Ramos (cell line): ENCODE data around the gene MYMX.
"Not testable (repeated sequence)": the region's sequence is repeated elsewhere in the genome, so short reads cannot be mapped to it uniquely, and the experiment has no call there.

Source experiments
- in situ Hi-C: fragments of 300-500 bp; cut with MboI; formaldehyde crosslinking; loops from one replicate; pipeline ENCODE4 v1.14.3; 2022; ENCODE audit warnings: low sequenced_read_pairs; ENCODE audit not compliant: unreplicated experiment

Gene MYMX

DNA sequence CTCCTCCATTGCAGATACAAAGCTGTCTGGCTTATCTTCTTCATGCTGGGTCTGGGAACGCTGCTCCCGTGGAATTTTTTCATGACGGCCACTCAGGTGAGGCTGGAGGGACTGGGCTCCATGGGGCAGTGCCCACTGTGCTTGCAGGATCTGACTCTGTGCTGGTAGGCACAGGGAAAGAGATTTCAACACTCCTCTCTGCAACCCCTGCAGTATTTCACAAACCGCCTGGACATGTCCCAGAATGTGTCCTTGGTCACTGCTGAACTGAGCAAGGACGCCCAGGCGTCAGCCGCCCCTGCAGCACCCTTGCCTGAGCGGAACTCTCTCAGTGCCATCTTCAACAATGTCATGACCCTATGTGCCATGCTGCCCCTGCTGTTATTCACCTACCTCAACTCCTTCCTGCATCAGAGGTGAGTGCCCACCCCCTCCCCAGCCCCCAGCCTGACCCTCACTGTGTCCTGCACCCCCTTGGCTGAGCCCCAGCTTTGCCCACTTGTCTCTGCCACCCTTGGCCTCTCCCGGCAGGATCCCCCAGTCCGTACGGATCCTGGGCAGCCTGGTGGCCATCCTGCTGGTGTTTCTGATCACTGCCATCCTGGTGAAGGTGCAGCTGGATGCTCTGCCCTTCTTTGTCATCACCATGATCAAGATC lies 12.8 kb downstream of the MYMX start:
- in situ Hi-C loops: no loop called here

DNA sequence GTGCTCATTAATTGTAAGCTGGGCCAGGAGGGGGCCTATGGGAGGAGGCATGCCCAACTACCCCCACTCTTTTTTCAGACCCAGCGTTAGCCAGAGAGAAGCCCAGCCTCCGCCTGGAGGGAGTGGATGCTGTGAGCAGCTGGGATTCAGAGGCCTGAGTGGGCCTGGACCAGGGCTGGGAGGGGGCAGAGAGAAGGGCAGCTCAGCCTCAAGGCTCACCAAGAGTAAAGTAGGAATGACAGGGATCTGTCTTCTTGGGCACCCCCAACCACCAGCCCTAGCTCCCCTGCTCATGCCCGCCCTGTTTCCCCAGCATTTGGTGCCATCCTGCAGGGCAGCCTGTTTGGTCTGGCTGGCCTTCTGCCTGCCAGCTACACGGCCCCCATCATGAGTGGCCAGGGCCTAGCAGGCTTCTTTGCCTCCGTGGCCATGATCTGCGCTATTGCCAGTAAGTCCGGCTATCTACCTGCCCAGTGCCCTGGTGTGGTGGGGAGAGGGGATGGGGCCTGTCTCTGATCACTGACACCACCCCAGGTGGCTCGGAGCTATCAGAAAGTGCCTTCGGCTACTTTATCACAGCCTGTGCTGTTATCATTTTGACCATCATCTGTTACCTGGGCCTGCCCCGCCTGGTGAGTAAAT lies 13.4 kb downstream of the MYMX start:
- in situ Hi-C loops: no loop called here

DNA sequence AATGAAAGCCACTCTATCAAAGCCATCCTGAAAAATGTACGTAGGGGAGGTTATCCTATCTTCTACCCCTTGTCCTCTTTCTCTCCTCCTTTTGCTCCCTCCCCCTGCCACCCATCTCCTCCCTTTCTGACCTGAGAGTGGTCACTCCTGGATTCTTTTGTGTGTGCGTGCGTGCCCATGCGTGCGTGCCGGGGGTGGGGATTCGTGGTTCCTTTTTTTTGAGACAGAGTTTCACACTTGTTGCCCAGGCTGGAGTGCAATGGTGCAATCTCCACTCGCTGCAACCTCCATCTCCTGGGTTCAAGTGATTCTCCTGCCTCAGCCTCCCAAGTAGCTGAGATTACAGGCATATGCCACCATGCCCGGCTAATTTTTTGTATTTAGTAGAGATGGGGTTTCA lies 14.7 kb downstream of the MYMX start:
- in situ Hi-C loops: not testable (repeated sequence)

DNA sequence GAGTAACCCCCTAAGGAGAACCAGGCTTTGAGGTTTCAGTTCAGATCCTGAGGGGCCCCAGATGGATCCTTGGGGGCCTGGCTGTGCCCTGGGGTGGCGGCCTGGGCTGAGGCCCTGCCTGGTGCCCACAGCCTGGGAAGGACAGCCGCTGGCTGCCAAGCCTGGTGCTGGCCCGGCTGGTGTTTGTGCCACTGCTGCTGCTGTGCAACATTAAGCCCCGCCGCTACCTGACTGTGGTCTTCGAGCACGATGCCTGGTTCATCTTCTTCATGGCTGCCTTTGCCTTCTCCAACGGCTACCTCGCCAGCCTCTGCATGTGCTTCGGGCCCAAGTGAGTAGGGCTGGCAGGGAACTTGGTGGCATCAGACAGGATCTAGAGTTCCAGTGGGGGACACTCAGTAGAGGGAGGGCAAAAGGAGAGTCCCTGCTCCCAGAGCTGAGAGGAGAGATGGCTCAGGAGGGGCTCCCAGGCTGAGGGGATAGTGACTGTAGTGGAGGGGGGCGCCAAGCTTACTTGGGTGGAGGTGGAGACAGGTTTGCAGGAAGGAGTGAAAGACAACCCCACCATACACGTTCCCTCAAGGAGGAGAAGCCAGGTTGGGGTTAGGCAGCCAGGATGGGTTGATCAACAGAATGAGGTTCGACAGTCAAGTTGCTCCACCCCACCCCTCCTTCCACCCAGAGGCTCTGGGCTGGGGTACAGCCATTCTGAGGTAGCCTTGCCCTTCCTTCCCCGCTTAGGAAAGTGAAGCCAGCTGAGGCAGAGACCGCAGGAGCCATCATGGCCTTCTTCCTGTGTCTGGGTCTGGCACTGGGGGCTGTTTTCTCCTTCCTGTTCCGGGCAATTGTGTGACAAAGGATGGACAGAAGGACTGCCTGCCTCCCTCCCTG lies 16.2 kb downstream of the MYMX start:
- in situ Hi-C loops: no loop called here

DNA sequence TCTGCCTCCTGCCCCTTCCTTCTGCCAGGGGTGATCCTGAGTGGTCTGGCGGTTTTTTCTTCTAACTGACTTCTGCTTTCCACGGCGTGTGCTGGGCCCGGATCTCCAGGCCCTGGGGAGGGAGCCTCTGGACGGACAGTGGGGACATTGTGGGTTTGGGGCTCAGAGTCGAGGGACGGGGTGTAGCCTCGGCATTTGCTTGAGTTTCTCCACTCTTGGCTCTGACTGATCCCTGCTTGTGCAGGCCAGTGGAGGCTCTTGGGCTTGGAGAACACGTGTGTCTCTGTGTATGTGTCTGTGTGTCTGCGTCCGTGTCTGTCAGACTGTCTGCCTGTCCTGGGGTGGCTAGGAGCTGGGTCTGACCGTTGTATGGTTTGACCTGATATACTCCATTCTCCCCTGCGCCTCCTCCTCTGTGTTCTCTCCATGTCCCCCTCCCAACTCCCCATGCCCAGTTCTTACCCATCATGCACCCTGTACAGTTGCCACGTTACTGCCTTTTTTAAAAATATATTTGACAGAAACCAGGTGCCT lies 16.9 kb downstream of the MYMX start:
- in situ Hi-C loops: no loop called here

DNA sequence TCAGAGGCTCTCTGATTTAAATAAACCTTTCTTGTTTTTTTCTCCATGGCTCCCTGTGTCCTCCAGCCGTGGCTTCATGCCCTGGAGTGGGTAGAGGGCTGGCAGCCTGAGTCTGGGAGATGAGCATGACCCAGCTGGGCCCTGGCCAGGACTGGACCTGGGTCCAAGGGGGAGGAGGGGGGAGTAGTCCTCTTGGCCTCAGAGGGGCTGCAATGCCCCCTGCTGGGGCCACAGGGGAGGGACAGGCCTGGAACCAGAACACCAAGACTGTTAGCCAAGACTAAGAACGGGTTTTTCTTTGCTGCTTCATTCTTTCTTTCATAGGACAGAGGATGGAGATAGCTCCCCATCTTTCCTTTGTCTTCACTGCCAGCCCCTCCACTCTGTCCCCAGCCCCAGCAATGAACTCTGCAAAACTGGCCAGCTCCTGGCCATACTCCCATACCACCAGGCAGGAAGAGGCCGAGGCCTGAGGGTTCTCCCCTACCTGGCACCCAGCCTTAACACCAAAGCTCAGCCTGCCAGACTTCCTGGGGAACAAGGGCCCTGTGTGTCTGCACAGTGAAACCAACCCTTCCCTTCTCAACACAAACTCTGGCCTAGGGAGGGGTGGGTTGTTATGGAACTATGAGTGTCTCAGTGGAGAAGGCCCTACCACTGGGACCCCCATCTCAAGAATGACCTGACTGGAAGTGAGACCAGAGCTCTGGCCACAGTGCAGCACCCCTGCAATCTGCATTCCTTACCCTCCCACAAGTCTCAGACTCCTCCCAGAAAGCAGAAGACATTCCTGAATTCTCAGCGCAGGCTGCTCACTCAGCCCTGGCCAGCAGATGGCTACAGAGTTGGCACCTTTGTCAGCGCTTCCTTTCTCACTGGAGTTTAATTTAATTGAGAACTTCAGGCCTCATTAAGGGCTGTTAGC lies 17.6 kb downstream of the MYMX start:
- in situ Hi-C loops: no loop called here

DNA sequence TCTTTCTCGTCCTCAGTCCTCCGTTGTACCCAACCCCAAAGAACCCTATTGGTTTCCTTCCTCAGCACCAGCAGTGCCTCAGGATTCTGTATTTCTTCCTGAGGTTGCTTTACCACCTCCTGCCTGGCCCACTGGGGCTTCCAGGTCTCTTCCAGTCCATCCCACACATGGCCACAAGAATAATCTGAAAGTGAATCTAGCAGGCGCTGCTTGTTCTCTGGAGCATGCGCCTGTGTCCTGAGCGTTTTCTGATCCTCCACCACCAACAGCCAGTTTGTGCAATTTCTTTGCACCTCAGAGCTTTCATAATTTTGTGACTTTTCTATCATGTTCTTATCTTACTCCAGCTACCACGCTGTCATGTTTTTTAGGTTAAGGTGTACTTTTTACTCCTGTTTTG lies 18.5 kb downstream of the MYMX start:
- in situ Hi-C loops: no loop called here

DNA sequence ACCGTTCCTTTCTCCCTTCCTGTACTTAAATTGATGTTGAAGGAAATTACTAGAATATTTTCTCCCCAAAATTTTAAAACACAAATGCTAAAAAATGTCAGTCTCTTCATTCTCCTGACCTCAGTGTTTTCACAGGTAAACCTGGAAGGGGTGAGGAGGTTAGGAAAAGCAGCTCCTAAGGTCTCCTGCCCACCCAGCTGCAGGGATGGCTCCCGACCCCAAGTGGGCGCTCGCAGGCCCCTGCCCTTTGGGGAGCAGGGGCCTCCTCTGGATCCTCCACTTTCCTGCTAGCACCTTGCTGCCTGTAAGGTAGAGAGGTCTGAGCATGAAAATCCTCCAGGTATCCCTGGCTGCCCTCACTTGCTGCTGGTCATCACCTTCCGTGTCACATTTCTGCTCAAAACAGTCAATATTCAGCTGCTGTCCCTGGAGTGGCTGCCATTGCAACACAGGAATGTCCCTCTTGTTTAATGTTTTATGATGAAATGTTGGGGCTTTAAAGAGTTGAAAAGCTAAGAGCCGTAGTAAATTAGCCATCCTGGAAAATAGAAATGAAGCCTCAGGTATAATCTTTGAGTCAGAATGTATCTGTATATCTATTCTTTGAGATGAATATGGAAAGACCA lies 19.3 kb downstream of the MYMX start:
- in situ Hi-C loops: no loop called here

DNA sequence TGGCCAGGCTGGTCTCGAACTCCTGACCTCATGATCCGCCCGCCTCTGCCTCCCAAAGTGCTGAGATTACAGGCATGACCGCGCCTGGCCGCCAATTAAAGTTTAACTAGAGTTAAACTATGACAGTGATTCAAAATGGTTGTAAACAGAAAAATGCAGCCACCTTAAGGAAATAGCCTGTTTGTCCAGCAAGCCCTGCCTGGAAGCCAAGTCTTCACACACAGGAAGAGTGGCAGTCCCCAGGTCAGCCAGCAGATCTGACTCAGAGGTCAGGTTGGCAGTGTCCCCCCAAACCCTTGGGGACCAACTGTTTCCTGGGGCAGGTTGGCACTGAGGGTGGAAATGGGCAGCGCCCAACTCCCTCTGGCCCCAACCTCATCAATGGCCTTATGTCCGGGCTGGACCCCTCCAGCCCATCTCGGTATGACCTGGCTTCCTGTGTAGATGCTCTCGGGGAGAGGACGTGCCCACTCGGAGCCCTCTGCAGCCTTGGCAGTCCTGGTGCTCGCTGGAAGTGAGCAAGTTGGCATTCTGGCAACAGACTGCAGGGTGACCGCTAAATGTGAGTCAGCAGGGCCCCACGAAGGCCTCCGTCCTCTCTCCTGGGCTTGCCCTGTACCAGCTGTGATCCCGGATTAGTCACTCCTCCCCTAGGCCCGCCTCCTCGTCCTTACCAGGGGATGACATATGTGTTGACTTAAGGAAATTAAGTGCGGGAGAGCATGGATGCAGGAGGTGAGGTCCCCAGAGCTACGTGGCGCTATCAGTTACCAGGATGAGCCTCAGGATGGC lies 20.5 kb downstream of the MYMX start:
- in situ Hi-C loops: no loop called here

DNA sequence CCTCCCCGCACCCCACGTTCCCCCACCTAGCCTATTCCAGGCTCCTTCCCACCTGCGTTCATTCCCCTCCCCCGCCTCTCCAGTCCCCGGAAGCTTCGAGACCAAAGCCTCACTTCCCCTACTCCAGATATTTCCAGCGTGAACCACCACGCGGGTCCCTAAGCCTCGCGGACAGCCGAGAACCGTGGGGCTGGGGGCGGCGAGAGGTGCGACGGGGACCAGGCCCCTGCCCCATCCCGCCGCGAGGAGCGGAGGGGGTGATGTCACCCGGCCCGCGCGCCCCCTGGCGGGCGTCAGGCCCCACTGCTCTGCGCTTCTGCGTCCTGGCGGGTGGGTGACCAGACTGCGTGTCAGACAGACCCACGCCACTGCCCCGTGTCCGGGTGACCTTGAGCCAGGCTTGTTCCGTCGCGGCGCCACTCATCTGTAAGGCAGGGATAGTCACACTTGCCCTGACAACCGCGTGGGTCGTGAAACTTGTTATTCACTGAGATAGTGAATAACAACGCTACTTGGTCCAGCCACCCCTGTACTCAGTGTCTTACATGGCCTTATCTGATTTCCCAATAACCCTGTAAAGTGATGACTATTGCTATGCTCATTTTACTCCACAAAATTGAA lies 21.2 kb downstream of the MYMX start:
- in situ Hi-C loops: no loop called here

DNA sequence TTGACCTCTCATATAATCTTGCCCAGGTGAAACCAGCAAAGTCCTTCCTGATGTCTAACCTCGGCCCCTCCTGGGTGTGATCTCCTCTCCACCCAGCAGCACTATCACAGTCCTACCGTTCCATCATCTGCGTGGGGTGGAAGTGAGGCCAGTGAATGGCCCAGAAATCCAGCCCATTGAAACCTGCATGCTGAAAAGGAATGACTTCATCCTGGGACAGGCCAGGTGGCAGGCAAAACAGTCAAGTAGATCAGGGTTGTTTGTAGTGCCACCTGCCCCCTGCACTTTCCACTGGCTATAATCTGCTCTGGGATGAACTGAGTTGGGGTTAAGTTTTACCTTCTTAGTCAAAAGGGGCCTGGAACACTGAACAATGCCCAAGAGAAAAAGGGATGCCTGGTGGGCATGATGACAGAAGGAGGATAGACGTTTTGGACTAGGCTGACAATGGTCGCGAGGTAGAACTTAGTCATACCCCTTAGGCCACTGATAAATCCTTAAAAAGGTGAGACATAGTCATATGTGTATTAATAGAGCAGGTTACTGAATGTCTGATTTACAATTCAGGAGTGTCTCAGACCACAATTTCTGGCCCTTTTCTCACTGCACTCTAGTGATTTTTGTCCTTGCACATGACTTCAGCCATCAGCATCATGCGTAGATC lies 22.1 kb downstream of the MYMX start:
- in situ Hi-C loops: no loop called here

DNA sequence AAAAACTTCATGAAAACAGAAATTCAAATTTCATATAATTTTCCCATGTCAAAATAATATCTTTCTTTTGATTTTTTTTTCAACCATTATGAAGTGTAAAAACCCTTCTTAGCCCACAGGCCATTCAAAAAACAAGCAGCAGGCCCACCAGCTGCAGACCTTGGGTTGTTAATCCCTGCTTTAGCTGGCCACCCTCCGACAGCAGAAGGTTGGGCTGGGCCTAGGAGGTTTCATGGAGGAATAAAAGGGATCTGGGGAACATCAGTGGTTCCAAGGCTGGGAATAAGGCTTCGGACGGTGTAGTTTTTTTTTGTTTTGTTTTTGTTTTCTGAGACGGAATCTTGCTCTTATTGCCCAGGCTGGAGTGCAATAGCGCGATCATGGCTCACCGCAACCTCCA lies 26.6 kb downstream of the MYMX start:
- in situ Hi-C loops: no loop called here

DNA sequence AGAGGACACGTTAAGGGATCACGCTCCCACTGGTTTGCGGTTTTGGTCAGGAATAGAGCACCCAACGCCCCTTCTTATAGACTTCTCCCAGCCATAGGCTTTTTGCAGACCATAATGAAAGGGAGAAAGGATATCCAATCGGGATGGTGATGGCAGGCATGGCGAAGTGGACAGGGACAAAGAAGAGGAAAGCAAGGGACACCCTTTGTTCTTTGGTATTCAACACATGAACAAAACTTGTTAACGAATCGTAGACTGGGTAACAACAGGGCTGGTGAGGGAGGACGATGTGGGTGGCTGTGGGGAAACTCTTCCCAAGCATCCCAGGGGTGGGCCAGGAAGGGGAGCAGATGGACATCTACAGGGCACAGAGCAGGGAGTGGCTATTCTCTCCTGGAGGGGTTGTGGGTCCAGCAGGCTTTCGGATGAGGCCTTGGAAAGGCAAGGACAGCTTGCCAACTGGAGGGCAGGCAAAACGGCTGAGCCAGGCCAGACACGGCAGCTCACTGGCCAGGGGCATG lies 28.7 kb downstream of the MYMX start:
- in situ Hi-C loops: loop anchor here (5.0 kb wide), 1 partner anchor 78 kb away; no protein-coding TSS in a partner anchor

DNA sequence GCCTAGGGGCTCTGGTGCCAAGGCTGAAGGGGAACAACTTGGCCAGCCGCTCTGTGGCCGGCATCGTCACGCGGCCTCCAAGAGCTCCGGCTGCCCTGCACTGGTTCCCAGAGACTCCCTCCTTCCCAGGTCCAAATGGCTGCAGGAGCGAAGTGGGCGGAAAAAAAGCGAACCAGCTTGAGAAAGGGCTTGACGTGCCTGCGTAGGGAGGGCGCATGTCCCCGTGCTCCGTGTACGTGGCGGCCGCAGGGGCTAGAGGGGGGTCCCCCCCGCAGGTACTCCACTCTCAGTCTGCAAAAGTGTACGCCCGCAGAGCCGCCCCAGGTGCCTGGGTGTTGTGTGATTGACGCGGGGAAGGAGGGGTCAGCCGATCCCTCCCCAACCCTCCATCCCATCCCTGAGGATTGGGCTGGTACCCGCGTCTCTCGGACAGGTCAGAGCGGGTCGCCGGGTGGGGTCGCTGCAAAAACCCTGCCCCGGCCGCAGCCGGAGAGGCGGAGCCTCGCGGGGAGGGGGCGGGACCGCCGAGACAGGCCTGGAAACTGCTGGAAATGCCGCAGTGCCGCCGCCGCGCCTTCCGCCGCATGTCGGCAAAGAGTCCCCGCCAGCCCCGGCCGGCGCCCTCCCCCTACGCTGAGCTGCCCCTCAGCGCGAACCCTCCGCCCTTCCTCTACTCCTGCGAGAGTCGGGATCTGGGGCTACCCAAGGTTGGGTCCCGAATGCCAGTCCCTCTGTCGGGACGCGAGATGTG lies 29.4 kb downstream of the MYMX start:
- in situ Hi-C loops: loop anchor here (5.0 kb wide), 1 partner anchor 79 kb away; no protein-coding TSS in a partner anchor

DNA sequence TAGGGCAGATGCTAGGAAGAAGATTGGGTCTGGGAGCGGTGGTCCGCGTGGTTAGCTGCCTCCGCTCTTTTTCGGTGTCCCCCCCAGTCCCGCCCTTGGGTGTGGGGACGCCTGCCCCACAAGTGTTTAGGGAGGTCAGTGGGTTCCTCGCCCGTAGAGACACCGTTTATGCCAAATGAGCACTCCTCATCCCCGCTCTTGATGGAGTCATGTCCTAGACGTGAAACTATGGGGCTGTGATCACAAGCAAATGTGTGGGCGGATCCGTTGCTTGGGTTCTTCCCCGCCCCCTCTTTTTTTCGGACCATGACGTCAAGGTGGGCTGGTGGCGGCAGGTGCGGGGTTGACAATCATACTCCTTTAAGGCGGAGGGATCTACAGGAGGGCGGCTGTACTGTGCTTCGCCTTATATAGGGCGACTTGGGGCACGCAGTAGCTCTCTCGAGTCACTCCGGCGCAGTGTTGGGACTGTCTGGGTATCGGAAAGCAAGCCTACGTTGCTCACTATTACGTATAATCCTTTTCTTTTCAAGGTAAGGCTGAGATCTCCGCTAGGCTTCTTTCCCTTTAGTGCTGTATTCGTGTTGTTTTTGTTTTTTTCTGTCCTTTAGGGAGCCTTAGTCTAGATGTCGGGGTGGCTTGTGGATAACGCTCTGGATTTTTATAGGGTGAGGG lies 30.1 kb downstream of the MYMX start, which contains the start of gene HSP90AB1:
Gene HSP90AB1 (plus strand): TSS at position 439 of the 675 bp plus-strand sequence. CDS start 1,529 bp downstream, outside the sequence.
- in situ Hi-C loops: loop anchor here (5.0 kb wide), 1 partner anchor 79 kb away; no protein-coding TSS in a partner anchor
